GM19239 (cell line): ENCODE results near the gene INS.

Source experiments
- DNase-seq: peaks from one replicate; pipeline ENCODE4 v3.0.0; 2011; ENCODE audit warnings: low spot score; ENCODE audit not compliant: insufficient read length
- FAIRE-seq: peaks from 2 replicates; lab custom pipeline; 2011; peaks lifted over from hg19 to GRCh38; lab: Jason Lieb, UNC

The INS gene

GRCh38 chr11:2160736-2161259 is at the start of gene INS:
TSS of gene INS (minus strand) at chr11:2161209. CDS start at chr11:2160971, 238 bp downstream.
- DNase-seq (no peak), FAIRE-seq (no peak)

- no peak for DNase-seq
- no peak for FAIRE-seq
Measured at GRCh38 chr11:2210366-2211112, 49.5 kb upstream of the INS start.

- FAIRE-seq = no peak
- DNase-seq = no peak
Measured at GRCh38 chr11:2209900-2210321, 48.9 kb upstream of the INS start.

GRCh38 chr11:2209370-2209801 is 48.4 kb upstream of the INS start:
- FAIRE-seq = no peak
- DNase-seq = no peak

GRCh38 chr11:2208691-2209369 is 47.8 kb upstream of the INS start:
- FAIRE-seq = no peak
- no peak for DNase-seq

GRCh38 chr11:2207773-2208621 is 47.0 kb upstream of the INS start:
- FAIRE-seq (no peak), DNase-seq (no peak)

- FAIRE-seq (no peak), DNase-seq (no peak)
Measured at GRCh38 chr11:2207212-2207611, 46.2 kb upstream of the INS start.

- FAIRE-seq (no peak), DNase-seq (no peak)
Measured at GRCh38 chr11:2205981-2206690, 45.1 kb upstream of the INS start.

- FAIRE-seq (no peak), DNase-seq (no peak)
Measured at GRCh38 chr11:2205214-2205720, 44.3 kb upstream of the INS start.

GRCh38 chr11:2204361-2205213 is 43.6 kb upstream of the INS start:
- FAIRE-seq (no peak), DNase-seq (no peak)

GRCh38 chr11:2203440-2204259 is 42.6 kb upstream of the INS start:
- FAIRE-seq (no peak), DNase-seq (no peak)

- no peak for DNase-seq
Measured at GRCh38 chr11:2202900-2203439, 42.0 kb upstream of the INS start.

GRCh38 chr11:2202071-2202899 is 41.3 kb upstream of the INS start:
- no peak for FAIRE-seq
- no peak for DNase-seq

More at GRCh38 chr11:2202900-2203439, 42.0 kb upstream of the INS start:
- no peak for FAIRE-seq

GRCh38 chr11:2201542-2201941 is 40.5 kb upstream of the INS start:
- FAIRE-seq = no peak
- no peak for DNase-seq

- no peak for FAIRE-seq
- no peak for DNase-seq
Measured at GRCh38 chr11:2200957-2201519, 40.0 kb upstream of the INS start.

- DNase-seq = no peak
- no peak for FAIRE-seq
Measured at GRCh38 chr11:2200536-2200935, 39.5 kb upstream of the INS start.
